Adrenal gland (tissue), 5 donors: ENCODE results near the gene PLAC1.

Experiments used
- POLR2A ChIP-seq, 2 donors: fragments of 450-650 bp; IDR thresholded peaks; one replicate each; pipeline ENCODE4 v1.6.1; 2017; ENCODE audit warnings: antibody characterized with exemption in 2 of 2, mild to moderate bottlenecking in 2 of 2, moderate library complexity in 1 of 2
- TF ChIP-seq, protein P1 (sequence below), 6 experiments: fragments of 450-650 bp in 4 of 6; fragments of 200-600 bp in 2 of 6; sonication (generic) in 1 of 6; IDR thresholded peaks; 1 replicate in 5 of 6; 2 replicates in 1 of 6; pipeline versions ENCODE4 v1.5.1 to v1.8.0; 2016 to 2021; ENCODE audit warnings: antibody characterized with exemption in 6 of 6, mild to moderate bottlenecking in 2 of 6, moderate library complexity in 1 of 6
- donor health status: DM: no; HTN: no; CAD: no.

GRCh38 chrX:134544135-134544512, 114.1 kb downstream of the PLAC1 start:
- TF ChIP-seq, protein P1, sequence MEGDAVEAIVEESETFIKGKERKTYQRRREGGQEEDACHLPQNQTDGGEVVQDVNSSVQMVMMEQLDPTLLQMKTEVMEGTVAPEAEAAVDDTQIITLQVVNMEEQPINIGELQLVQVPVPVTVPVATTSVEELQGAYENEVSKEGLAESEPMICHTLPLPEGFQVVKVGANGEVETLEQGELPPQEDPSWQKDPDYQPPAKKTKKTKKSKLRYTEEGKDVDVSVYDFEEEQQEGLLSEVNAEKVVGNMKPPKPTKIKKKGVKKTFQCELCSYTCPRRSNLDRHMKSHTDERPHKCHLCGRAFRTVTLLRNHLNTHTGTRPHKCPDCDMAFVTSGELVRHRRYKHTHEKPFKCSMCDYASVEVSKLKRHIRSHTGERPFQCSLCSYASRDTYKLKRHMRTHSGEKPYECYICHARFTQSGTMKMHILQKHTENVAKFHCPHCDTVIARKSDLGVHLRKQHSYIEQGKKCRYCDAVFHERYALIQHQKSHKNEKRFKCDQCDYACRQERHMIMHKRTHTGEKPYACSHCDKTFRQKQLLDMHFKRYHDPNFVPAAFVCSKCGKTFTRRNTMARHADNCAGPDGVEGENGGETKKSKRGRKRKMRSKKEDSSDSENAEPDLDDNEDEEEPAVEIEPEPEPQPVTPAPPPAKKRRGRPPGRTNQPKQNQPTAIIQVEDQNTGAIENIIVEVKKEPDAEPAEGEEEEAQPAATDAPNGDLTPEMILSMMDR (IDR thresholded peaks at IDR 0.05), result no peak
- TF ChIP-seq POLR2A (IDR thresholded peaks at IDR 0.05), result no peak
